NB4 (cell line): Measurements from ENCODE around the gene KLHL9.
A peak's percentile ranks its signal among the peaks of the same experiment; 100 is the strongest.

ENCODE experiments used
- MYC ChIP-seq: IDR thresholded peaks from 2 replicates; pipeline ENCODE4 v1.6.1; 2011; ENCODE audit warnings: low read depth, low read length
- TF ChIP-seq, protein P1 (sequence below): IDR thresholded peaks from one replicate; pipeline ENCODE4 v1.5.1; 2012; ENCODE audit warnings: low read depth, low read length

- TF ChIP-seq, protein P1, sequence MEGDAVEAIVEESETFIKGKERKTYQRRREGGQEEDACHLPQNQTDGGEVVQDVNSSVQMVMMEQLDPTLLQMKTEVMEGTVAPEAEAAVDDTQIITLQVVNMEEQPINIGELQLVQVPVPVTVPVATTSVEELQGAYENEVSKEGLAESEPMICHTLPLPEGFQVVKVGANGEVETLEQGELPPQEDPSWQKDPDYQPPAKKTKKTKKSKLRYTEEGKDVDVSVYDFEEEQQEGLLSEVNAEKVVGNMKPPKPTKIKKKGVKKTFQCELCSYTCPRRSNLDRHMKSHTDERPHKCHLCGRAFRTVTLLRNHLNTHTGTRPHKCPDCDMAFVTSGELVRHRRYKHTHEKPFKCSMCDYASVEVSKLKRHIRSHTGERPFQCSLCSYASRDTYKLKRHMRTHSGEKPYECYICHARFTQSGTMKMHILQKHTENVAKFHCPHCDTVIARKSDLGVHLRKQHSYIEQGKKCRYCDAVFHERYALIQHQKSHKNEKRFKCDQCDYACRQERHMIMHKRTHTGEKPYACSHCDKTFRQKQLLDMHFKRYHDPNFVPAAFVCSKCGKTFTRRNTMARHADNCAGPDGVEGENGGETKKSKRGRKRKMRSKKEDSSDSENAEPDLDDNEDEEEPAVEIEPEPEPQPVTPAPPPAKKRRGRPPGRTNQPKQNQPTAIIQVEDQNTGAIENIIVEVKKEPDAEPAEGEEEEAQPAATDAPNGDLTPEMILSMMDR, result no peak
- peak; percentile 59 for TF ChIP-seq MYC
These were observed at the start of gene KLHL9 for GRCh38 chr9:21334701-21335632.
